HG03280 (cell line): Measurements from ENCODE around the gene POMGNT2.

Source experiments
- ATAC-seq: cut with Tn5 transposase; IDR thresholded peaks from one replicate; pipeline ENCODE4 v1.9.1; 2021; ENCODE audit warnings: mild to moderate bottlenecking, moderate library complexity; ENCODE audit not compliant: unreplicated experiment

Gene POMGNT2

DNA sequence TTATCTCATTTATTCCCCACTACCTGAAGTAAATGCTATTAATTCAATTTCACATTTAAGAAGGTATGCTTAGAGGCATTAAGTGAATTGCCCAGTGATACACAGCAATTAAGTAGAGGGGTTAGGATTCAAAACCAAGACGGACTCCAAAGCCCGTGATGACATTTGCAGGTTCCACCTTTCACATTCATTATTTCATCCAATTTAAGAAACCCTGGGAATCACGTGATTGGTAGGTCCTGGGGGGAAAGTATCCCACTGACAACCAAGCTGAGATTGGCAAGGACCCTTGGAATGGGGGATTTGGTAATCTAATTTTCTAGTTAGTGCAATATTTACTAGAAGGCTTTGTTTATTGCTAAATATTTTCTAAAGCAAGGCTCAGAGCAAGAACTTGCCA lies 1.8 kb downstream of the POMGNT2 start:
- no peak for ATAC-seq

DNA sequence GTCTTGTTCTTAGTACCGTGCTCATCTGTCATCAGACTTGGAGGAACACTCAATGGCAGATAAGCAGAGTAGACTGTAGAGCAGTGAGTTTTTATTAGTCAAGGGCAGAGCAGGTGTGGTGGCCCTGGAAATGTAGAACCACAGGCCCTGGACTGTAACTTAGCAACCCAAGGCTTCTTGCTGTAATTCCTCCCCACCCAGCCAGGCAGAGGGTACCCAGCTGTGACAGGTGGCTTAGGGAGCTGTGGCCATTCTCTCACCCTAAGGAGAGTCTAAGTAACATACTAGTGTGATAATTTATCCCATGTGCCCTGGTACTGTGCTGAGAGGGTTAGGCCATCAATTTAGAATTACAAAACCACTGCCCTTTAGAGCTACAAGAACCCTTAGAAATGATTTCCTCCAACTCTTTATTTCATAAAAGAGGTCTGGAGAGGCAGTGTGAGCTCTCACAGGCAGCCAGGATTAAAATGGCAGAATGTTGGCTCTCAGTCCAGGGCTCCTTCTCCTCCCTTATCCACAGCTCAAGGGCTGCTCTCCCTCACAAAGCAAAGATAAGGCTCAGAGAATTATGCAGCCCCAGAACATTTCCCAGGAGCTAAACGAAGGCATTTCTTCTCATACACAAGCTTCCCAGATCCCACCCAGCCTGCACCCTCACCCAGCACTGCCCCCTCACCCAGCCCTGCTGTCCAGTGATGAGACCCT lies 3.0 kb downstream of the POMGNT2 start:
- ATAC-seq: no peak

DNA sequence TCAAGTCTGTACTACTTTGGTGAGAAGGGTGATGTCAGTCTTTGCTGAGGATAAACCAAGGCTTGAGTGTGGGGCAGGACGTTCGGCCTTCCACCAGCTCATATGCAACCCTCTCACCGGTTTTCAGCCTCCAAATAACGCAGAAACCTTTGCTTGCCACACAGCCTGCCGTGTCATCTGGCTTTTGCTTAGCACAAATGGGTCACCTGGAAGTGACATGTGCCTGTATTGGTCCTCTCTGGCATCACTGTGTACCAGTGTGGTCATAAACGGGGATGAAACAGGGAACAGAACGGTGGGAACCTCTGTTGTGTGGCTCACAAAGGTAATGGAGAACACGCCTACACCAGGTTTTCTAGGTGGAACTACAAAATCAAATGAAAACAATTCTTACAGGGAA lies 7.1 kb downstream of the POMGNT2 start:
- no peak for ATAC-seq

DNA sequence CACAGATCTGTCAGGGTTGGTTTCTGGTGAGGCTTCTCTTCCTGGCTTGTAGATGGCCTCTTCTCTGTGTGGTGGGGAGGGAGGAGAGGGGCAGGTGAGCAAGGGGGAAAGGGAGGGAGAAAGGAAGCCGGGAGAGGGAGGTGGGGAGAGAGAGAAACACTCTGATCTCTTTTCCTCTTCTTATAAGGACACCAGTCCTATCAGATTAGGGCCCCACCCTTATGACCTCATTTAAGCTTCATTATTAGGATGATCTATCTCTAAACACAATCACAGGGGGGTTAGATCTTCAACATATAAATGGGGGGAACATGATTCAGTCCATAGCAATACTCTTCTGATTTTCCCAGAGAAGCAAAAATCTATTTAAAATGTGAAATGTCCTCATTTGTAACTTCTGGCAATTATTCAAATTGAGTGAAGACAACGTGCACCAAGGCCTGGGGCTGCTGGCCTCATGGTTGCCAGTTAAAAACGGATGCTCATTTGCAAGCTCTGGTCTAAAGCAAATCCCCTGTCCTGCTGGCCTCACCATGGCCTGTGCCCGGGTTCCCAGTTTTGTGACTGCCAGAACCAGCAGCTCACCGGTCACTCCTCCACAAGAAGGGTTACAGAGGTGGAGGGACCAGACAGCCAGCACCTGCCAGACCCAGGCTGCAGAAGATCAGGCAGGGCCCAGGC lies 8.3 kb downstream of the POMGNT2 start:
- ATAC-seq: no peak

DNA sequence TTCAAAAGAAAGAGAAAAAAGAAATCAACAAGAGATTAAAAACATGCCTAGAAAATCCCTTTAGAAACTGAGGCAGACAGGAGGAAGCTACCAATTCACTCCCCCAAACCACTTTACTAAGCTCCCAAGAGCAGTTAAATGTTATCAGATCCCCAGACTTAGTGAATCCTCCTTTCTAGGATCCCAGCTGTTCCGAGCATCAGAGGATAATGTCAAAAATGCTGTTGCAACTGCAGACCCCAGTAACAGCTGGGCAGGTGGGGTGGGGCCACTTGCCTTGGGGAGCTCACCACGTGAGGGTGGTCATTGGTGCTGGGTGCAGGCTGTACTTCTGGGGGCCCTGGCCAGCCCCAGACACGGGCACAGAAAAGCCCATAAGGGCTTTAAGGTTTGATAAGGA lies 9.1 kb downstream of the POMGNT2 start:
- no peak for ATAC-seq

DNA sequence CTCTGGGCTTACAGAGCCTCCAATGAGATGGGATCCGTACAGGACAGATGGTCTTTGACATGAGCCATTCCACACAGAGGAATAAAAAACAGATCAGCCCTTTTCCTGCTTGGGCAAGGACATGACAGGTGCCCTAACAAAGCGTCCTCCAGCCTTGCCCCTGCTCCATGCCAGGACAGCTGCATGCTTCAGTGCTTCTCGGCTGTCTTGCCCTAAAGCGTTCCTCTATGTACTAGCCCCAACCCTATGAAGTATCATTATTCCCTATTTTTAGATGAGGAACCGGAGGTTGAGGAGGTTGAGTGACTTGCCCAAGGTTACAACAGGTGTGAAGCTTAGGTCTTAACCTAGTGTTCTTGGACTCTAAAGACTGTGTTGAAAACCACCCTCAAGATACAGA lies 10.5 kb downstream of the POMGNT2 start:
- no peak for ATAC-seq

DNA sequence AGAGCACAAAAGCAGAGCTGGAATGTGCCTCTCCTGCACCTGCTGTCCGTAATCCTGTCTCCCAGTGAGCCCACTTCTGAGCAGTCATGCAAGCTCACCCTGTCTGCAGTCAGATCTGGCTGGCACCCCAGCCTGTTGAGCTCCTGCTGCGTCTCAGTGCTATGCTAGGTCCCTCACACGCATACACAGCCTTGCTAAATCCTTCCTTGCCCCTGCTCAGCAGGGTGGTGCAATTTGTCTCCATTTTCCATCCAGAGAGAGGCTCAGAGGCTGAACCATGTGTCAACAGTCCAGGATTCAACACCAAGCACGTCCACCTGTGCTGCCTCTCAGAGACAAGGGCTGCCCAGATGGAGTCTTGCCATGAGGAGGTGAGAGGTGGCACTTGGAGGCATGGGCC lies 11.0 kb downstream of the POMGNT2 start:
- no peak for ATAC-seq

DNA sequence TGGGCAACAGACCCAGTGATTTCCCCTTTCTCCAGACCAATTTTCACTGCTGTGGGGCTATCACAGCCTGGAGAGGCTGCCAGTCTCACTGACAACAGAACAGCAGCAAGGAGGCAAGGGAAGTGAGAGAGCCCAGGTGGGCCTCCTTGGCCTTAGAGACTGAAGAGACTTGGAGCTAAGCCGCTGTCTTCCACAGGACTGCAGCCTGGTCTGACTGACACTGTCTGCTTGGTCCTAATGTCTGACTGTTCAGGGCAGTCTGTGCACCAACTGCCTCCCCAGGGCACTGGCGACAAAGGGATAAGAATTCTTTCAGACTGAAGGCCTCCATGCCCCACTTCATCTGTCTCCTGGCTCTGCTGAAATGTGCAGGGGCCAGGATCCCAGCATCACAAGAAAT lies 11.5 kb downstream of the POMGNT2 start:
- no peak for ATAC-seq

DNA sequence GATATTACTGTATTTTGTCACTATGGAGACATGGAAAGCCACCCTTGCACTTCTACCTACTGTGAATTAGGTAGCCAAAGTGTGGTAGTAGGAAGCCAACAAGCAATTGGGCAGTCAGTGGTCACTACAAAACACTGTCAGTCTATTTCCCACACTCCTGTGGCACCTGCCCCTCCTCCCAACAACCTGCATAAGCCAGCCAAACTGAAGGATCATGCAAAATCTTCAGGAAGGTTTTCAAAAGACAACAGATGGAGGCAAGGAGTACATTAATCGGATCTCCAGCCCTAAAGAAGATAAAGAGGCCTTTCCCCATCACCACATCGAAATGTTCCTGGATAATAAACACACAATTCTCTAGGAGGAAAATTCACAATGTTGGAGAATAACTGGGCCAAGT lies 11.9 kb downstream of the POMGNT2 start:
- ATAC-seq: no peak

DNA sequence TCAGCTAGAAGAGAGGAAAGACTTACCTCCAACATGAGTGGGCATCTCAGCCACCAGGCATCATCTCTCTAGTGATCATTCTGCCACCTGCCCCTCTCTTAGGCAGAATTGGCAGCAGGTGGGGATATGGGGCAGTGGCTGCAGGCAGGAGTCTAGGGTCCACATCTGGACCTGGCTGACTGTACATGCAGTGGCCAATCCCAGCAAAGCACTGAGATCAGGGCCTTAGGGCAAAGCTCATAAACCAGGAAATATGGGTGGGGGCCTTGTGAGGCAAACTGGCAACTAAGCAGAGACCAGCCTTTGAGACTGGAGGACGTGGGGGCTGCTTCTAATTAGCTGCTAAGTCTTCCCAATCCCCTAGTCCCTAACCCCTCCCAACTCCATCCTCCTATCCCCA lies 12.9 kb downstream of the POMGNT2 start:
- no peak for ATAC-seq

DNA sequence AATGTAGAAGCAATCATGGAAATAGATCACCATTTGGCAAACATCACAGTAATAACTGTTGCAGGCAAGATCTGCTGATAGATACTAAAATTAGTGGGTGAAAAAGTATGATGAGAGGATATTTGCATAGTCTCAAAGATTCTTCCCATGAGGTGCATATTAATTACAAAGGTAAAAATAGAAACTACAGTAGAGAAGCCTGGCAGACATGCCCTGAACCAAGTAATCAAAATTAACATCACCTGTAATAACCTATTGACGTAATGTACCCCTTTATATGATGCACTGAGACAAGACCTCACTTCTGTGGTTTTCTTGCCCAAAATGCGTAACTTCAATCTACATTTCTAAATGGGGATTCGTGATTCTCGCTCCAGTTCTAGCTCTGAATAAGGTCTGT lies 14.4 kb downstream of the POMGNT2 start:
- no peak for ATAC-seq

DNA sequence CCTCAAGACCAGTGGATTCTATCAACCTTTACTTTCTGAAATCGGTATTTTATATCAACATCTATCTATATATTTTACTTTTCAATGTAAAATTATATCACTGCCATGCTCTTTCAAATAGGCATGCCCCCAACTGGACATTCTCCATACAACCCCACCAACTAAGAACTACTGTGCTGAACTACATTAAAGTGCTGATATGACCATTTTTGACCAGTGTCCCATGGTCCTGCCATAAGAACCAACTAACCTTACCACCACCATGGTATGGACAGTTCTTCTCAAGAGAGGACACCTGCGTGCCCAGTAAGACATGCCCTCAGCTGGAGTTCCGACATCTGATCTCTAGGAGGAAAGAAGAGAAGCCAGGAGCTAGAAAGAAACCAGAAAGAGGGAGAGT lies 15.6 kb downstream of the POMGNT2 start:
- no peak for ATAC-seq

DNA sequence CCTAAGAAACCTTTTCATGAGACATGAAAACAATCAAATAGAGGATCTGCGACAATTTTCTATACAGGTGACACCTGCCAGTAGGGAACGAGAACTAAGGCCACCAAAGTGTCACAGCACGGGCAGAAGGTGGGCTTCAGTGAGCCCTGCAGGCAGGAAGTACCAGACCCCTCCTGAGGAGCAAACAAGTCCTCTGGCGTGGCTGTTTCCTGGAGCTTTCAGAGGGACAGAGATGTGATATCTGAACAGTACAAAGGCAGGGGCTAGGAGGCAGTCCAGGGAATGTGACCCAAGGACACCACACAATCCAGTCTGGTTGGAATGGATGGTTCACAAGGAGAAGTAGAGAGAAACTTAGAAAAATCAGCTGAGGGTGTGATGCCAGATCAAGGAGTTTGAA lies 16.8 kb downstream of the POMGNT2 start:
- no peak for ATAC-seq

DNA sequence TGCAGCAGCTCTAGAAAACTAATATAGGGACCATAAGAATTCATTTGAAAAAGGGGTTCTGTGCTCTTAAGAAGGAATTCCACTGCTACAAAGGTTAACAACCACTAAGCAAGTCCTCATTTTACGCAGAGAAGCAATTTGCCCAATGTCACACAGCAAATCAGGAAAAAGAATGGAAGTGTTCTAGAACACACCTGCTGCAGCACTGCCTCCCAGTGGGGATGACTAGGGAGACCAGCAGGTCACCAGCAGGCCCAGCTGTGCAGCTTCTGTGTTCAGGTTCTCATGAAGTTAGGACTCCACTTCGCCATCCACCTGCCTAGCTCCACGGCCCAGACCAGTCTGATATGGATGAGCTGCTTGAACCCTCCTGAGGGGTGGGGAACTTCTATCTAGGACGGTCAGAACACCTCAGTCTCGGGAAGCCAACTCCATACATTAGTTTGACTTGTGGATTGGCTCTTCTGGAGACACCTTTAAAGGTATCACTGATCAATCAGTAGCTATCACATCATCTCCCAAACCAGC lies 18.6 kb downstream of the POMGNT2 start:
- no peak for ATAC-seq

DNA sequence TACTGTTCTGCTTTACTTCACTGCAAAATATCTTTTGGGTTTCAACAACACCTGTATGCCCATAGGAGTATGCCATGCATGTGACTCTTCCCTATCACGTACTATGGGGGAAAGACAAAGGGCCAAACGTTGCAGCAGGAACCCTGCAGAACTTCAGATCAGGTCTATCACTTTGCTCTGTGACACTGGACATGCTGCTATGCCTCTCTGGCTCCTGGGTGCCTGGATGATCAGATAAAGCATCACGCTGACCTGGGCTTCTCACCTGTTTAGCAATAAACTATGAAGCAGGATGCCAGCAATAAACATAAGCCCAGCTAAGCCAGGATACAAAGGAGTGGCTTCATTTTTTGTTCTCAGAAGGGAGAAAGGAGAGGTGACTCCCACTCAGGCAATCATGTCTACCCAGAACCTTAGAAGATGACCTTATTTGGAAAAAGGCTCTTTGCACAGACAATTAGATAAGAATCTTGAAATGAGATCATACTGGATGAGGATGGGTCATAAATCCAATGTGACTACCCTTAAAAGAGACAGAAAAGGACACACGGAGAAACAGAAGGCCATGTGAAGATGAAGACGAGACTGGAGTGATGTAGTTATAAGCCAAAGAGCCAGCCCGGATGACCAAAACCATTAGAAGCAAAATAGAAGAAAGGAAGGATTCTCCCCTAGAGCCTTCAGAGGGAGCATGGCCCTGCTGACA lies 19.3 kb downstream of the POMGNT2 start:
- no peak for ATAC-seq

DNA sequence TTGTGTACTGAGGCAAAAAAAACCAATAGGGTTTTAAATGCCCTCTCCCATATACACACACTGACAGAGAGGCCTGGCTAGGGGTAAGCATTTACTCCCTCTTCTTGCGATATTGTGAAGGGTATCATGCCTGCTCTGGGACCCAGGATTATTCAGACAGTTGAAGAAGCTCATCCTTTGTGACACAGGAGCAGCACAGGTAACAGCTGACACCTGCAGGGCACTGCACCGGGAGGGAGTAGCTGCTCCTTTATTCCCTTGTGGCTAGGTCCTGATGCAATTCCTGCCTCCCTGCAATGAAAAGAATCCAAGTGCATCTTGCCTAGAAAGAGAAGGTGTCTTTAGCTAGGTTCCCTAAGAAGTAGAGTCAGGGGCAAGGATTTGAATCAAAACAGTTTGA lies 23.4 kb downstream of the POMGNT2 start:
- no peak for ATAC-seq

DNA sequence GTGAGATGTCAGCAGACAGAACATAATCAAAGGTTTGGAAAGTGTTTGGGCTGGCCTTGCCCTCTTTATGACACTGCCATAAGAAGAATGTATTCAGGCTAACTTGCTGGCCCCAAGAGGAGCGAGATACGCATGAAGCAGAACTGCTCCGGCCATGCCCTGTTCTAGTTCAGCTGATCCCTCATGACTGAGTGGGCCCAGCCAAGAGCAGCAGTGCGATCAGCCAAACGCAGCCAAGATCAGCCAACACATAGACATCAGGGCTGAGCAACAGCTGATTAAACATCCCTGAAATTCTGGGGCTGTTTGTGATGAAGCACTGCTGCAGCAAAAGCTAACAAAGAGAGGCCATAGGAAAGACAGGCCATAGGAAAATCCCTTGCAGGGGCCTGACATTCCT lies 24.1 kb downstream of the POMGNT2 start:
- no peak for ATAC-seq

DNA sequence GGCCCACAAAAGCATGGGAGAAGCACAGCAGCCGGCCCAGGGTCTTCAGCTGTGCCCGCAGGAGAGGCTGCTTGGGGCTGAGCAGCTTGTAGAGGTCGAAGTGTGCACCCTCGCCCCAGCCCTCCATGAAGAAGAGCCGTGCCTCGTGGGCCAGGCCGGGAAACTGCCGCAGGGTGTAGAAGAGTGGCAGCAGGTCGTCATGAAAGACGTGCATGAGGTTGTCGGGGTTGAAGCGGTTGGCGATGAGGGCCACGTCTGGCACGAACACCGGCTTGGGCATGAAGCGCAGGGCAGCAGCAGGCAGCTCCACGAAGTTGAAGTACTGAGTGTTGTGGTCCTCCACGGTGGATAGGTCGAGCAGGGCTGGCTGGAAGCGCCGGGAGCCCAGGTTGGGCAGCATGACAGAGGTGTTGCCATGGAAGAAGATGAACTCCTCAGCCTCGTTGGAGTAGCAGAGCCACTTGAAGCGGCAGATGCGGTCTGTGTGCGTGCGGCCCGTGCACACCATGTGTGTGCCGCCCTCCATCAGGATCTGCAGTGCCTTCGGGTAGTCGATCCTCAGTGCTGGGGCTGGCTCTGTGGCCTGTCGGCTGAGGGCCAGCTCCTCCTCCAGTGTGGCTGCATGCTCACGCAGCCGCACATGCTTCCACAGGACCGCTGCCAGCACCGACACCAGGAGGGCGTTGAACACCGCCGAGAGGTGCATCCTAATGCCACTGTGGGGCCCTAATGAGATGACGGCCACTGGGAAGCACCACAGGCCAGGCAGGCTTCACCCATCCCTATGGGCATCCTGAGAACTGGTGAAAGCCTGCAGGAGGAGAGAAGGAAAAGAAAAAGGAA lies 24.9 kb downstream of the POMGNT2 start:
- ATAC-seq: no peak

DNA sequence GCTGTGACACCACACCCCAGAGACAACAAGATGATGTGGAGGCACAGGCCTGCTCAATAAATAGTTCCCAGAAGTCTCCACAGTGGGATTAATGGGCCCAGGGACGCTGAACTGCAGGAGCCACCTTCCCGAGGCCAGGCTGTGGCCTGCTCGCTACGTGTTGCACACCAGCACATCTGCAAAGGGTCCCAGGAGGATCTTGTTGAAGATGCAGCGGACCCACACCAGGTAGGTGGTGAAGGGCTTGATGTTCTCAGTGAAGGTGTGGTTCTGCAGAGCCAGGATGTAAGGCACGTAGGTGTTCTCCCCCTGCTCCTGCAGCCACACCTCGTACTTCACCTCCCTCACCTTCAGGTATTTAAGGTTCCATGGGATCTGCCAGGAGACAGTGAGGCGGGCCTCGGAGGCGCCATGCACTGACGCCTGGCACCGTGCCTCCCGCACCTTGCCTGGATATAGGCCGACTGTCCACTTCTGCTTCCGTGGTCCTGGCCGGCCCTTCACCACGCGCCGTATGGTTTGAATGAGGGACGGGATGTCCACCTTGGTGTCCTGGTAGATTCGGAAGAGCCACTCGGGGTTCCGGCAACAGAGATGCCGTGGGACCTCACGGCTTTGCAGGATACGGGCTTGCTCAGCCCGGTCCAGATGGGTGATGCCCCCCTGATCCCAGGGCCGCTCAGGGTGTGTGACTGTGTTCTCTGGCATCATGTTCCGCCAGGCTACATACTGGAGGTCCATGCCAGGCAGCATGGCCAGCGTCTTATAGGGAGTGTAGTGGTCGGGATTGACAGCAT lies 26.1 kb downstream of the POMGNT2 start:
- no peak for ATAC-seq

DNA sequence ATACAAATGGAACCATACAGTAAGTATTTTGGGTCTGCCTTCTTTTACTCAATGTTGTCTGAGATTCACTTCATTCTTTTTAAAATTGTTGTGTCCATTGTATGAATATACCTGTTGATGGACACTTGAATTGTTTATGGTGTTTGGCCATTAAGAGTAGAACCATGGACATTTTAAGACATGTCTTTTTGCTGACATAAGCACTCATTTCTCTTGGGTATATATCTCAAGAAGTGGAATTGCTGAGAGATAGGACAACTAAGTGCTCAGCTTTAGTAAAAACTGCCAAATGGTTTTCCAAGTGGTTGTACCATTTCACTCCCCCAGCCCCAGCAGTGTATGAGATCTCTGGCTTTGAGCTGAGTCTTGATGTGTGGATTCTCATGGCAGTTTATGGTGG lies 28.2 kb downstream of the POMGNT2 start:
- no peak for ATAC-seq
